ENCODE results near the gene CCDC9.

GRCh38 chr19:47302249-47302648 lies 45.9 kb downstream of the CCDC9 start:
- TF ChIP-seq CTCF (IDR thresholded peaks at IDR 0.05) (no peak), POLR2A (IDR thresholded peaks at IDR 0.05) (no peak)

All from Peyer's patch (tissue), 4 donors.